ENCODE data around the gene UBE3B.

- TF ChIP-seq POLR2A (IDR thresholded peaks at IDR 0.05) (no peak), POLR2AphosphoS5 (IDR thresholded peaks at IDR 0.05) (no peak), CTCF (IDR thresholded peaks at IDR 0.05) (no peak), EP300 (IDR thresholded peaks at IDR 0.05) (no peak)
Observed at GRCh38 chr12:109551108-109551507, 73.7 kb downstream of the UBE3B start.
